ENCODE data around the gene TAPBP. TPM values are rescaled to one million over a fixed set of nuclear protein-coding genes. Genes with fewer than 3 reads are reported as not detected.

The TAPBP gene
- total and polyA plus RNA-seq, 2 of the 8 experiments (the other 6 are each of a cell fraction or from before 2014, with no cell fraction given): 24.5 to 35.4 TPM

DNA sequence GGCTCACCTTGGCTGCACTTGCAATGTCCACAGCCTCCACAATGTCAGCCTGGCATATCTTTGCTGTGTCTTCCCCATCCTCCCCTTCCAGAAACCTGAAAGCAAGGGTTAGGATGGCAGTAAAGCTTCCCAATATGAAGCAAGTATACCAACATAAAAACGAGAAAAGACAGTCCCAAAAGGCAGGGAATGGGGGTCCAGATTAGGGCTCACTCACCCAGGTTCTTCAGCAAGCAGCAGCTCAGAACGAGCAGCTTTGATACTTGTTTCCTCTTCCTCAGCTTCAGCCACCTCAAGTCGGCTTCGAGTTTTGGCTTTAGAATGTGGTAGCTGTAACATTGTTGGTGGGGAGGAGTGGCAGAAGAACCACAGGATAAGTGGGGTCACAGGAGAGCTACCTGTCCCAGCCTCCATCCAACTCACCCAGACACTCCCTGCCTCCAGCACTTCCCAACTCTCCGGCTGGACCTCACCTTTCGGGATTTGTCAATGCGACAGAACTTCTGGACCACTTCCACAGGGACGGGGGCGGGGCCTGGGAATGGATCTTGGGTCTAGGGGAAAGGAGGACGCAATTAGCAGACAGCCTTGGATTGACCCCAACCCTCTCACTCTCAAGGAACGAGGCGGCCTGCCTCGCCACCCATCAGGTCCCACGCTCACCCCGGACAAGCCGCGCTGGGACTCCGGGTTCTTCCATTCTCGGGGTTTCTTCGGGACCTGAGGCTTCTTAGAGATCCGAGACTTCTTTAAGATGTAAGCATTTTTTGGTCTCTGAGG is 25.5 kb downstream of the TAPBP start (continued):
- TF ChIP-seq NRF1 (IDR thresholded peaks at IDR 0.05; ENCODE audit: low read depth, low read length) (no peak), EZH2 (IDR thresholded peaks at IDR 0.05; ENCODE audit: low read depth, low read length, severe bottlenecking) (no peak)

All from H1 (cell line).